H9 (cell line): ENCODE results near the gene OR2S2. TPM values are rescaled to one million over a fixed set of nuclear protein-coding genes. Genes with fewer than 3 reads are reported as not detected.

Source experiments
- DNase-seq: peaks from one replicate; pipeline ENCODE4 v3.0.0-alpha.2; 2017
- H2AFZ ChIP-seq: one replicate; pipeline ENCODE4 v1.6.1; 2013; ENCODE audit warnings: mild to moderate bottlenecking, low read length, control low read depth, moderate library complexity
- H2AK5ac ChIP-seq: 2 replicates; pipeline ENCODE4 v1.6.1; 2013; ENCODE audit warnings: low read length, control low read depth, mixed read lengths; ENCODE audit not compliant: insufficient read length
- H2BK120ac ChIP-seq: one replicate; pipeline ENCODE4 v1.6.1; 2013; ENCODE audit warnings: low read depth, mild to moderate bottlenecking, low read length, control low read depth, inconsistent platforms; ENCODE audit not compliant: poor library complexity, severe bottlenecking
- H2BK12ac ChIP-seq: 2 replicates; pipeline ENCODE4 v1.6.1; 2013; ENCODE audit warnings: low read length, control low read depth, mixed read lengths, low read depth; ENCODE audit not compliant: insufficient read length
- H2BK15ac ChIP-seq: 2 replicates; pipeline ENCODE4 v1.6.1; 2013; ENCODE audit warnings: low read depth, low read length, control low read depth
- H2BK20ac ChIP-seq: one replicate; pipeline ENCODE4 v1.6.1; 2013; ENCODE audit warnings: low read depth, mild to moderate bottlenecking, low read length, control low read depth, inconsistent platforms; ENCODE audit not compliant: poor library complexity, severe bottlenecking
- H2BK5ac ChIP-seq: 2 replicates; pipeline ENCODE4 v1.6.1; 2013; ENCODE audit warnings: low read length, control low read depth, mixed read lengths; ENCODE audit not compliant: insufficient read length
- H3K14ac ChIP-seq: 2 replicates; pipeline ENCODE4 v1.6.1; 2013; ENCODE audit warnings: low read length, control low read depth; ENCODE audit not compliant: insufficient read depth
- H3K18ac ChIP-seq: 2 replicates; pipeline ENCODE4 v1.6.1; 2013; ENCODE audit warnings: low read depth, mild to moderate bottlenecking, mixed read lengths, low read length, control low read depth; ENCODE audit not compliant: insufficient read length
- H3K23ac ChIP-seq: 2 replicates; pipeline ENCODE4 v1.6.1; 2013; ENCODE audit warnings: low read length, control low read depth, mixed read lengths, low read depth; ENCODE audit not compliant: insufficient read length
- H3K23me2 ChIP-seq: 2 replicates; pipeline ENCODE4 v1.6.1; 2013; ENCODE audit warnings: low read depth, mild to moderate bottlenecking, mixed read lengths, low read length, control low read depth; ENCODE audit not compliant: insufficient read length, poor library complexity, severe bottlenecking
- H3K27ac ChIP-seq: 2 replicates; pipeline ENCODE4 v1.5.1; 2013; ENCODE audit warnings: low read length, control low read depth, mixed read lengths, low read depth; ENCODE audit not compliant: insufficient read length
- H3K27me3 ChIP-seq: 2 replicates; pipeline ENCODE4 v1.6.1; 2013; ENCODE audit warnings: low read length, control low read depth, inconsistent platforms; ENCODE audit not compliant: insufficient read depth
- H3K4ac ChIP-seq: 2 replicates; pipeline ENCODE4 v1.6.1; 2013; ENCODE audit warnings: low read depth, mild to moderate bottlenecking, control low read depth, inconsistent platforms, low read length, moderate library complexity
- H3K4me1 ChIP-seq: 2 replicates; pipeline ENCODE4 v1.6.1; 2013; ENCODE audit warnings: low read length, control low read depth, inconsistent platforms; ENCODE audit not compliant: insufficient read depth
- H3K4me2 ChIP-seq: 2 replicates; pipeline ENCODE4 v1.6.1; 2013; ENCODE audit warnings: low read length, control low read depth, mixed read lengths; ENCODE audit not compliant: insufficient read length, insufficient read depth
- H3K56ac ChIP-seq: 2 replicates; pipeline ENCODE4 v1.6.1; 2013; ENCODE audit warnings: low read depth, mild to moderate bottlenecking, mixed read lengths, low read length, control low read depth; ENCODE audit not compliant: insufficient read length
- H3K79me1 ChIP-seq: 2 replicates; pipeline ENCODE4 v1.6.1; 2013; ENCODE audit warnings: low read depth, mild to moderate bottlenecking, moderate library complexity, low read length, control low read depth, inconsistent platforms; ENCODE audit not compliant: insufficient read depth, poor library complexity, severe bottlenecking
- H3K79me2 ChIP-seq: 2 replicates; pipeline ENCODE4 v1.6.1; 2013; ENCODE audit warnings: low read length, control low read depth, inconsistent platforms; ENCODE audit not compliant: insufficient read depth
- H3K9ac ChIP-seq: 2 replicates; pipeline ENCODE4 v1.6.1; 2013; ENCODE audit warnings: low read length, control low read depth, mixed read lengths; ENCODE audit not compliant: insufficient read length; ENCODE audit errors: extremely low read depth
- H3K9me3 ChIP-seq: one replicate; pipeline ENCODE4 v1.6.1; 2013; ENCODE audit warnings: low read depth, low read length, inconsistent platforms; ENCODE audit not compliant: control insufficient read depth
- H3T11ph ChIP-seq: one replicate; pipeline ENCODE4 v1.6.1; 2013; ENCODE audit warnings: mild to moderate bottlenecking, low read length, control low read depth, inconsistent platforms
- H4K20me1 ChIP-seq: one replicate; pipeline ENCODE4 v1.6.1; 2013; ENCODE audit not compliant: control insufficient read depth, insufficient read length, insufficient read depth
- H4K5ac ChIP-seq: 2 replicates; pipeline ENCODE4 v1.6.1; 2013; ENCODE audit warnings: low read depth, mild to moderate bottlenecking, mixed read lengths, low read length, control low read depth; ENCODE audit not compliant: insufficient read length
- H4K8ac ChIP-seq: replicated peaks from 2 replicates; pipeline ENCODE4 v1.6.1; 2013; ENCODE audit warnings: low read length, control low read depth, mixed read lengths, low read depth; ENCODE audit not compliant: insufficient read length
- H4K91ac ChIP-seq: 2 replicates; pipeline ENCODE4 v1.6.1; 2013; ENCODE audit warnings: low read depth, mild to moderate bottlenecking, moderate library complexity, mixed read lengths, low read length, control low read depth; ENCODE audit not compliant: insufficient read length
- H3K27ac Mint-ChIP-seq, 3 experiments: 2 replicates in 2 of 3; 3 replicates in 1 of 3; pipeline ENCODE4 v1.8.0; 2020 to 2021; ENCODE audit warnings: mixed read lengths in 3 of 3, mild to moderate bottlenecking in 1 of 3, moderate library complexity in 1 of 3
- H3K27me3 Mint-ChIP-seq: 2 replicates; pipeline ENCODE4 v1.8.0; 2021; ENCODE audit warnings: low read depth, mild to moderate bottlenecking, moderate library complexity, mixed read lengths
- H3K36me3 Mint-ChIP-seq, 3 experiments: 2 replicates in 2 of 3; 3 replicates in 1 of 3; pipeline ENCODE4 v1.8.0; 2020 to 2021; ENCODE audit warnings: low read depth in 3 of 3, mixed read lengths in 3 of 3; ENCODE audit not compliant: insufficient read depth in 1 of 3
- H3K4me1 Mint-ChIP-seq, 2 experiments: 2 replicates each; pipeline ENCODE4 v1.8.0; 2020; ENCODE audit warnings: mixed read lengths in 2 of 2
- H3K4me3 Mint-ChIP-seq, 2 experiments: 2 replicates in 1 of 2; 3 replicates in 1 of 2; pipeline ENCODE4 v1.8.0; 2020 to 2021; ENCODE audit warnings: mild to moderate bottlenecking in 2 of 2, mixed read lengths in 2 of 2, moderate library complexity in 1 of 2
- H3K9me3 Mint-ChIP-seq, 2 experiments: 2 replicates in 1 of 2; 3 replicates in 1 of 2; pipeline ENCODE4 v1.8.0; 2020; ENCODE audit warnings: mild to moderate bottlenecking in 2 of 2, mixed read lengths in 2 of 2, moderate library complexity in 1 of 2
- CTCF ChIP-seq: fragments of 200-600 bp; sonication (generic); conservative IDR thresholded peaks from 3 replicates; pipeline ENCODE4 v1.8.0; 2021; ENCODE audit warnings: antibody characterized with exemption, mild to moderate bottlenecking
- WGBS: extraction: QIAGEN DNeasy Blood & Tissue Kit; methylation state at CpG from one replicate; pipeline ENCODE4 v1.1.7; 2013; ENCODE audit warnings: missing lambda C conversion rate, low lambda C conversion rate, mixed read lengths; ENCODE audit not compliant: insufficient read length; ENCODE audit errors: extremely low coverage; 5-methylcytosine and 5-hydroxymethylcytosine counted together
- total RNA-seq: library from RNA; stranded (reverse); gene quantifications from 2 replicates; pipeline ENCODE4 v1.2.1, GENCODE V29; 2021

OR2S2 gene
- total RNA-seq, 1 experiment from 2014 or later: not detected

- no peak overlapping the region for H3K9ac ChIP-seq
- no peak overlapping the region for H2BK15ac ChIP-seq
- H4K91ac ChIP-seq: no peak overlapping the region
- H2BK20ac ChIP-seq: no peak overlapping the region
- H2BK12ac ChIP-seq: no peak overlapping the region
- no peak overlapping the region for H3K4me3 Mint-ChIP-seq
- H3K4ac ChIP-seq: no peak overlapping the region
- H3K27me3 ChIP-seq: no peaks in the 10 kb centered on the region
- H3K27ac Mint-ChIP-seq: no peak overlapping the region
- H3K18ac ChIP-seq: no peak overlapping the region
- H2BK5ac ChIP-seq: no peak overlapping the region
- H4K20me1 ChIP-seq: no peaks in the 10 kb centered on the region
- H3K9me3 Mint-ChIP-seq: no peaks in the 10 kb centered on the region
- no peak for DNase-seq
- H3K79me2 ChIP-seq: no peaks in the 10 kb centered on the region
- H3K4me2 ChIP-seq: no peak overlapping the region
- H3K27me3 Mint-ChIP-seq: no peaks in the 10 kb centered on the region; the same call in 1 of the 2 replicates
- peaks cover 8% of the 10 kb centered on the region in 2 experiments for H3K4me1 Mint-ChIP-seq
- no peak overlapping the region for H3K27ac ChIP-seq
- H3K23me2 ChIP-seq: no peaks in the 10 kb centered on the region
- H2AK5ac ChIP-seq: no peak overlapping the region
- no peak overlapping the region for H3K23ac ChIP-seq
- no peak overlapping the region for H2AFZ ChIP-seq
- no peak overlapping the region for H3K56ac ChIP-seq
- no peaks in the 10 kb centered on the region for H3K79me1 ChIP-seq
- no CpG with 5 or more reads among the region's 3 CpGs for WGBS
- H3K36me3 Mint-ChIP-seq: no peaks in the 10 kb centered on the region
- TF ChIP-seq CTCF: no peak
- H4K5ac ChIP-seq: no peak overlapping the region
- H3K4me1 ChIP-seq: no peaks in the 10 kb centered on the region
- no peak overlapping the region for H2BK120ac ChIP-seq
- no peak overlapping the region for H3T11ph ChIP-seq
- no peak overlapping the region for H4K8ac ChIP-seq
- no peak overlapping the region for H3K14ac ChIP-seq
- no peaks in the 10 kb centered on the region for H3K9me3 ChIP-seq
Measured at GRCh38 chr9:35918780-35919179, 39.2 kb downstream of the OR2S2 start.
